Activated CD4-positive, alpha-beta memory T cell treated with anti-CD3 and anti-CD28 coated beads for 36 hours (primary cell): Measurements from ENCODE around the gene MTMR10. TPM values are rescaled to one million over a fixed set of nuclear protein-coding genes. Genes with fewer than 3 reads are reported as not detected.

ENCODE experiments used
- CTCF ChIA-PET: fragments of 350-600 bp; sonication (Branson Sonifier 250); formaldehyde crosslinking; loops from one replicate; lab custom pipeline; 2021; ENCODE audit warnings: antibody characterized with exemption, inconsistent platforms; lab: Charles Lee
- POLR2A ChIA-PET: fragments of 350-600 bp; sonication (Branson Sonifier 250); formaldehyde crosslinking; loops from one replicate; lab custom pipeline; 2021; ENCODE audit warnings: antibody characterized with exemption; lab: Charles Lee
- DNase-seq: peaks from one replicate; pipeline ENCODE4 v3.0.0-alpha.2; 2020
- H3K27ac Mint-ChIP-seq: one replicate; pipeline ENCODE4 v1.8.0; 2021; ENCODE audit warnings: mixed read lengths
- H3K27me3 Mint-ChIP-seq: one replicate; pipeline ENCODE4 v1.8.0; 2021; ENCODE audit warnings: mixed read lengths
- H3K36me3 Mint-ChIP-seq: one replicate; pipeline ENCODE4 v1.8.0; 2021; ENCODE audit warnings: mixed read lengths
- H3K4me1 Mint-ChIP-seq: one replicate; pipeline ENCODE4 v1.8.0; 2021; ENCODE audit warnings: low read depth, mixed read lengths
- H3K4me3 Mint-ChIP-seq: one replicate; pipeline ENCODE4 v1.8.0; 2021; ENCODE audit warnings: mild to moderate bottlenecking, mixed read lengths
- H3K9me3 Mint-ChIP-seq: one replicate; pipeline ENCODE4 v1.8.0; 2021; ENCODE audit warnings: mixed read lengths
- intact Hi-C: fragments of 100-400 bp; cut with micrococcal nuclease; formaldehyde crosslinking; loops from one replicate; pipeline ENCODE4 v1.15.1; 2023
- total RNA-seq, 2 experiments: library from RNA; stranded (reverse); gene quantifications; one replicate each; pipeline ENCODE4 v1.2.3, GENCODE V29; 2021

MTMR10 gene
- total RNA-seq, 2 experiments from 2014 or later: 10.8 to 12.5 TPM

DNA sequence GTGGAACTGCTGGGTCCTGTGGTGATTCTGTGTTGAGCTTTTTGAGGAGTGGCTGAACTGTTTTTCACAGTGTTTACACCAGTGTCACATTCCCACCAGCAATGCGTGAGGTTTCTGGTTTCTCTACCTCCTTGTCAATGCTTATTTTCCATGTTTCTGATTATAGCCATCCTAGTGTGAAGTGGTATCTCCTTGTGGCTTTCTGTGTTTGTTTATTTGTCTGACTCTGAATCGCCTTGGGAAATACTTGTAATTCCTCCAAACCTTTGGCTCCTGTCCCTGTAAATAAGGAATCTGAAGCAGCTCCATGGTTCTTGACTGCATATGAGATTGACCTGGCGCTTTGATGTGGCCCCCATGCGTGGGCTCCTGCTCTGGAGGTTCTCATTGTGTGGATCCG lies 67.1 kb downstream of the MTMR10 start:
- Mint-ChIP-seq H3K9me3 (no peaks in the 10 kb centered on the region), H3K4me3 (no peak overlapping the region), H3K4me1 (no peaks in the 10 kb centered on the region), H3K27me3 (no peaks in the 10 kb centered on the region), H3K27ac (no peak overlapping the region), H3K36me3 (peaks cover 25% of the 10 kb centered on the region)
- DNase-seq: no peak
- ChIA-PET CTCF (no interaction called here), POLR2A (no interaction called here)
- intact Hi-C loops: no loop called here

- intact Hi-C loops: no loop called here
- Mint-ChIP-seq H3K4me3 (no peak overlapping the region), H3K9me3 (no peaks in the 10 kb centered on the region), H3K36me3 (peaks cover 23% of the 10 kb centered on the region), H3K27me3 (no peaks in the 10 kb centered on the region), H3K27ac (no peak overlapping the region), H3K4me1 (no peaks in the 10 kb centered on the region)
- no peak for DNase-seq
- ChIA-PET POLR2A (no interaction called here), CTCF (no interaction called here)
Measured at GRCh38 chr15:30923429-30923828, 68.0 kb downstream of the MTMR10 start.

GRCh38 chr15:30922480-30923311 lies 68.7 kb downstream of the MTMR10 start:
- intact Hi-C loops: no loop called here
- no peaks in the 10 kb centered on the region for H3K27me3 Mint-ChIP-seq
- H3K27ac Mint-ChIP-seq: no peak overlapping the region
- H3K4me1 Mint-ChIP-seq: no peaks in the 10 kb centered on the region
- no peaks in the 10 kb centered on the region for H3K9me3 Mint-ChIP-seq
- ChIA-PET POLR2A (no interaction called here), CTCF (no interaction called here)
- no peak for DNase-seq
- H3K36me3 Mint-ChIP-seq: peaks cover 25% of the 10 kb centered on the region
- H3K4me3 Mint-ChIP-seq: no peak overlapping the region

GRCh38 chr15:30921781-30922479 lies 69.5 kb downstream of the MTMR10 start:
- H3K4me1 Mint-ChIP-seq: peaks cover 3% of the 10 kb centered on the region
- no peaks in the 10 kb centered on the region for H3K27me3 Mint-ChIP-seq
- no peak overlapping the region for H3K4me3 Mint-ChIP-seq
- no peak overlapping the region for H3K27ac Mint-ChIP-seq
- intact Hi-C loops: no loop called here
- peaks cover 25% of the 10 kb centered on the region for H3K36me3 Mint-ChIP-seq
- H3K9me3 Mint-ChIP-seq: no peaks in the 10 kb centered on the region
- ChIA-PET POLR2A (no interaction called here), CTCF (no interaction called here)
- DNase-seq: no peak

- Mint-ChIP-seq H3K36me3 (peaks cover 18% of the 10 kb centered on the region), H3K4me1 (peaks cover 5% of the 10 kb centered on the region), H3K27ac (no peak overlapping the region), H3K4me3 (no peak overlapping the region), H3K27me3 (no peaks in the 10 kb centered on the region), H3K9me3 (no peaks in the 10 kb centered on the region)
- CTCF ChIA-PET: no interaction called here
- DNase-seq: no peak
- POLR2A ChIA-PET: no interaction called here
- intact Hi-C loops: no loop called here
Measured at GRCh38 chr15:30921106-30921505, 70.3 kb downstream of the MTMR10 start.

- no peak overlapping the region for H3K4me3 Mint-ChIP-seq
- H3K9me3 Mint-ChIP-seq: no peaks in the 10 kb centered on the region
- CTCF ChIA-PET: no interaction called here
- no peak for DNase-seq
- POLR2A ChIA-PET: no interaction called here
- H3K27ac Mint-ChIP-seq: no peak overlapping the region
- H3K27me3 Mint-ChIP-seq: no peaks in the 10 kb centered on the region
- intact Hi-C loops: no loop called here
- H3K4me1 Mint-ChIP-seq: peaks cover 5% of the 10 kb centered on the region
- peaks cover 20% of the 10 kb centered on the region for H3K36me3 Mint-ChIP-seq
Measured at GRCh38 chr15:30919877-30920550, 71.4 kb downstream of the MTMR10 start.

- H3K4me3 Mint-ChIP-seq: no peak overlapping the region
- peaks cover 22% of the 10 kb centered on the region for H3K36me3 Mint-ChIP-seq
- no peaks in the 10 kb centered on the region for H3K9me3 Mint-ChIP-seq
- intact Hi-C loops: no loop called here
- no peak overlapping the region for H3K27ac Mint-ChIP-seq
- DNase-seq: no peak
- ChIA-PET CTCF (no interaction called here), POLR2A (interaction anchor here (0.6 kb wide), 1 partner anchor 14 kb away, joined by 3 read pairs; no protein-coding TSS in a partner anchor)
- no peaks in the 10 kb centered on the region for H3K27me3 Mint-ChIP-seq
- H3K4me1 Mint-ChIP-seq: peaks cover 5% of the 10 kb centered on the region
Measured at GRCh38 chr15:30918366-30918765, 73.1 kb downstream of the MTMR10 start.

GRCh38 chr15:30917675-30918074 lies 73.8 kb downstream of the MTMR10 start:
- Mint-ChIP-seq H3K4me1 (peaks cover 5% of the 10 kb centered on the region), H3K36me3 (peaks cover 22% of the 10 kb centered on the region), H3K27me3 (no peaks in the 10 kb centered on the region), H3K27ac (no peak overlapping the region), H3K9me3 (no peaks in the 10 kb centered on the region), H3K4me3 (no peak overlapping the region)
- POLR2A ChIA-PET: no interaction called here
- CTCF ChIA-PET: interaction anchor here (1.3 kb wide), 1 partner anchor 212 kb away, joined by 4 read pairs; no protein-coding TSS in a partner anchor
- intact Hi-C loops: no loop called here
- DNase-seq: no peak

DNA sequence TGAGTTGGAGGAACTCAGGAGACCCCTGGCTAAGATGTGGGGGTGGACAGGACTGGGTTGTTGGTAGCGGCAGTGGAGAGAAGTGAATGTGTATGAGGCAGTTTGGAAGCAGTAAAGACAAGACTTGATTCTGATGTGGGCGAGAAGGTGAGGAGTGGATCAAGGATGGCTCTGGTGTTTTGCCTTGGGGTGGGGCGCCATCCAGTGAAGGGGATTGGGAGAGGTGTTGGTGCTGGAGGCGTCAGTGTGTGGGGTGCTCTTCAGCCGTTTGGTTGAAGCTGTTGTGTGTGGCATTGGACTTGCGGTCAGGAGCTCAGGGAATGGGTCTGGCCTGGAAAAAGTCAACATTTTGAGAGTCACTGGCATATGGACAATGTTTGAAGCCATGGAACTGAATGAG lies 74.4 kb downstream of the MTMR10 start:
- Mint-ChIP-seq H3K27ac (no peak overlapping the region), H3K27me3 (no peaks in the 10 kb centered on the region), H3K4me3 (no peak overlapping the region), H3K9me3 (no peaks in the 10 kb centered on the region), H3K36me3 (peaks cover 22% of the 10 kb centered on the region), H3K4me1 (peaks cover 5% of the 10 kb centered on the region)
- POLR2A ChIA-PET: no interaction called here
- intact Hi-C loops: no loop called here
- CTCF ChIA-PET: interaction anchor here (1.3 kb wide), 1 partner anchor 212 kb away, joined by 4 read pairs; no protein-coding TSS in a partner anchor
- no peak for DNase-seq

DNA sequence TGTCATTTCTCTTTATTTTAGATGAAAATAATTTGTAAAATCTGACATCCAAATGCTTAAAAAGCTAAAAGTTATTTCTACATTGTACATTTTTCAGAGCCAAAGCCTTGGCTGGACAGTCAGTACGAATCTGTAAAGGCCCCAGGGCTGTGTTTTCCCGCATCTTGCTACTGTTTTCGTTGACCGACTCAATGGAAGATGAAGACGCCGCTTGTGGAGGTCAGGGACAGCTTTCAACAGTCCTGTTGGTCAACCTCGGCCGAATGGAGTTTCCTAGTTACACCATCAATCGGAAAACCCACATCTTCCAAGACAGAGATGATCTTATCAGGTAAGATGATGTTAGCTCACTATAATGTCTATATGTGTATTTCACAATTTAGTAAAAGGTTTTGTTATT lies 77.7 kb downstream of the MTMR10 start:
- no peak for DNase-seq
- H3K9me3 Mint-ChIP-seq: no peaks in the 10 kb centered on the region
- H3K27me3 Mint-ChIP-seq: no peaks in the 10 kb centered on the region
- H3K4me3 Mint-ChIP-seq: no peak overlapping the region
- intact Hi-C loops: no loop called here
- CTCF ChIA-PET: no interaction called here
- peaks cover 31% of the 10 kb centered on the region for H3K36me3 Mint-ChIP-seq
- H3K4me1 Mint-ChIP-seq: peaks cover 9% of the 10 kb centered on the region
- H3K27ac Mint-ChIP-seq: no peak overlapping the region
- POLR2A ChIA-PET: no interaction called here

DNA sequence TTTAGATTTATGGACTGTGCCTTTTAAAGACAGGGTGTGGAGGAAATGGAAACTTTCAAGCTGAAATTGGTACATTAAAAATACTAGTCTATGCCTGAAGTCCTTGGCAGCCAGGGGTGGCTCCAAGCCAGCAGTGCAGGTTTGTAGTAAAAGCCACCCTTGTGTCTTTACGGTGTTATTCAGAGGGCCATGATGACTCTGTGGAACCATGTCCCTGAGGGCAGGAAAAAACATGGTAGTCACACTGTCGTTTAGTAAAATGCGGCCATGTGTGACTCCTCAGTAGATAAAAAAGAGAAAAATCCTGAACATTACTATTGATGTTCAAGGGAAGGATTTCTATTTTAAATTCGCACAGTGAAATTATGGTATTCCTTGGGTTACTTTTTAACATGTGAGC lies 85.1 kb downstream of the MTMR10 start:
- intact Hi-C loops: loop anchor here (10.0 kb wide), 3 partner anchors 88 to 578 kb away; partner anchors contain the start of gene MTMR10
- Mint-ChIP-seq H3K4me3 (no peak overlapping the region), H3K4me1 (peaks cover 26% of the 10 kb centered on the region), H3K36me3 (peaks cover 33% of the 10 kb centered on the region), H3K9me3 (no peaks in the 10 kb centered on the region), H3K27me3 (peaks cover under 1% of the 10 kb centered on the region), H3K27ac (no peak overlapping the region)
- POLR2A ChIA-PET: no interaction called here
- DNase-seq: no peak
- CTCF ChIA-PET: no interaction called here

DNA sequence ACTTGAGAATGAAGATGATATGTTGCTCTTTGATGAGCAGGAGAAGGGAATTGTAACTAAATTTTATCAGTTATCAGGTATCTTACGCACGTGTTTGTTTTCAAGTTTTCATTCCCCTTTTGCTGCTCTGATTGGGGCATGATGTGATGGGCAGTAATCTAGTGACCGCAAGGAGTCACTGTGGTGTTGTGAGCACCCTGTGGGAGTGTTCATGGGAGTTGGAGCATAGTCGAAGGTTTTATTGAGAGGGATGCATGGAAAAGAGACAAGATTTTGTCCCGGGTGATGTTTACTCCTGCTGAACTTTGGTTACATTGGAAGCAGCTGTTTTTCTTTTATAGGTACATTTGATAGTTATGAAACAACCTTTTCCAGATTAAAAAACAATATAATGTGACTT lies 85.6 kb downstream of the MTMR10 start:
- ChIA-PET CTCF (no interaction called here), POLR2A (no interaction called here)
- Mint-ChIP-seq H3K27me3 (peaks cover 3% of the 10 kb centered on the region), H3K4me1 (peaks cover 26% of the 10 kb centered on the region), H3K4me3 (no peak overlapping the region), H3K36me3 (peaks cover 33% of the 10 kb centered on the region), H3K27ac (no peak overlapping the region), H3K9me3 (no peaks in the 10 kb centered on the region)
- intact Hi-C loops: loop anchor here (10.0 kb wide), 3 partner anchors 89 to 579 kb away; partner anchors contain the start of gene MTMR10
- no peak for DNase-seq
